Lung (tissue), 12 donors: Measurements from ENCODE around the gene PDCD7. TPM values are rescaled to one million over a fixed set of nuclear protein-coding genes. Genes with fewer than 3 reads are reported as not detected.
A peak's percentile ranks its signal among the peaks of the same experiment; 100 is the strongest.

Experiments used
- ATAC-seq: fragments of 200-7000 bp; cut with Tn5 transposase; one replicate; pipeline ENCODE4 v1.9.1; 2020; ENCODE audit warnings: moderate number of reproducible peaks; ENCODE audit not compliant: insufficient read depth, low FRiP score
- DNase-seq, 3 donors: peaks; one replicate each; pipeline ENCODE4 v3.0.0-alpha.2; 2013 to 2017
- H3K27ac ChIP-seq, 2 donors: one replicate each; pipeline ENCODE4 v1.5.1; 2013; ENCODE audit warnings: mild to moderate bottlenecking in 2 of 2, moderate library complexity in 2 of 2, control low read depth in 1 of 2, inconsistent platforms in 1 of 2, low read depth in 1 of 2, low read length in 1 of 2
- H3K27me3 ChIP-seq, 3 donors: one replicate each; pipeline ENCODE4 v1.5.1; 2013; ENCODE audit warnings: low read length in 2 of 3; ENCODE audit not compliant: control insufficient read depth in 3 of 3, insufficient read depth in 3 of 3
- H3K36me3 ChIP-seq, 4 donors: one replicate each; pipeline ENCODE4 v1.5.1; 2013; ENCODE audit warnings: low read length in 4 of 4, mild to moderate bottlenecking in 1 of 4, moderate library complexity in 1 of 4; ENCODE audit not compliant: control insufficient read depth in 4 of 4, insufficient read depth in 4 of 4
- H3K4me1 ChIP-seq, 5 donors: one replicate each; pipeline ENCODE4 v1.5.1; 2013; ENCODE audit warnings: low read length in 5 of 5, mild to moderate bottlenecking in 2 of 5, moderate library complexity in 1 of 5; ENCODE audit not compliant: control insufficient read depth in 5 of 5, insufficient read depth in 5 of 5
- H3K4me3 ChIP-seq: one replicate; pipeline ENCODE4 v1.5.1; 2013; ENCODE audit warnings: mild to moderate bottlenecking, control low read depth, moderate library complexity
- H3K9ac ChIP-seq, 2 donors: one replicate each; pipeline ENCODE4 v1.5.1; 2013; ENCODE audit warnings: low read length in 2 of 2, control low read depth in 1 of 2; ENCODE audit not compliant: insufficient read depth in 1 of 2
- H3K9me3 ChIP-seq, 4 donors: one replicate each; pipeline ENCODE4 v1.5.1; 2013; ENCODE audit warnings: low read length in 3 of 4, mild to moderate bottlenecking in 1 of 4, moderate library complexity in 1 of 4; ENCODE audit not compliant: control insufficient read depth in 4 of 4, insufficient read depth in 3 of 4
- CTCF ChIP-seq: IDR thresholded peaks from 2 replicates; pipeline ENCODE4 v1.5.1; 2012; ENCODE audit warnings: mild to moderate bottlenecking; ENCODE audit errors: control extremely low read depth, extremely low read depth
- WGBS, 2 donors: extraction: QIAGEN DNeasy Blood & Tissue Kit; methylation state at CpG; one replicate each; pipeline ENCODE4 v1.1.7; 2013; 5-methylcytosine and 5-hydroxymethylcytosine counted together
- polyA plus RNA-seq, 2 donors: library from polyadenylated mRNA; stranded (reverse); fragments of 200-250 nt; gene quantifications; one replicate each; pipeline ENCODE4 v1.2.1, GENCODE V29; 2013
- total RNA-seq, 2 donors: library from RNA; depleted of rRNA in 1 of 2; stranded (reverse); fragments of >200 nt in 1 of 2; gene quantifications; one replicate each; pipeline ENCODE4 v1.2.1, GENCODE V29; 2014 to 2021
- donor health status: control.
- donor health status: control.
- donor health status: Bipolar disorder and iron deficiency.
- donor health status: healthy.
- donor health status: DM: yes; HTN: yes; CAD: no.

Gene PDCD7
- total and polyA plus RNA-seq, 4 donors, result 8.8 to 21.7 (median 14.1) TPM

- TF ChIP-seq CTCF, result no peak
- H3K9ac ChIP-seq, result no peak overlapping the region
- whole genome bisulfite sequencing, 2 donors, result 66 to 79% methylated on average over 6 of the region's 6 CpGs
- H3K9me3 ChIP-seq, result no peaks in the 10 kb centered on the region
- H3K4me3 ChIP-seq, result no peak overlapping the region
- H3K27ac ChIP-seq, result peak overlapping the region; percentile 82 to 83
- peaks cover 3 to 100% (median 75%) of the 10 kb centered on the region in 5 donors for H3K4me1 ChIP-seq
- H3K27me3 ChIP-seq, result no peaks in the 10 kb centered on the region
- no peaks in the 10 kb centered on the region for H3K36me3 ChIP-seq
- no peak for DNase-seq
- no peak for ATAC-seq
Measured at GRCh38 chr15:65086680-65087111, 46.9 kb downstream of the PDCD7 start.

GRCh38 chr15:65085990-65086679, 47.5 kb downstream of the PDCD7 start:
- Histone ChIP-seq H3K9ac (no peak overlapping the region), H3K4me3 (no peak overlapping the region), H3K27me3 (no peaks in the 10 kb centered on the region), H3K9me3 (no peaks in the 10 kb centered on the region), H3K27ac (peak overlapping the region in 1 of 2 donors; percentile 43), H3K4me1 (peaks cover 3 to 100% (median 81%) of the 10 kb centered on the region in 5 donors), H3K36me3 (no peaks in the 10 kb centered on the region)
- 84 to 89% methylated on average over 6 of the region's 6 CpGs for WGBS, 2 donors
- DNase-seq (no peak), ATAC-seq (no peak)
- no peak for TF ChIP-seq CTCF

GRCh38 chr15:65085207-65085753, 48.3 kb downstream of the PDCD7 start:
- Histone ChIP-seq H3K9ac (peak overlapping the region in 1 of 2 donors; percentile 0), H3K4me3 (no peak overlapping the region), H3K9me3 (no peaks in the 10 kb centered on the region), H3K27ac (peak overlapping the region in 1 of 2 donors; percentile 71), H3K4me1 (peaks cover 3 to 100% (median 88%) of the 10 kb centered on the region in 5 donors), H3K27me3 (no peaks in the 10 kb centered on the region), H3K36me3 (no peaks in the 10 kb centered on the region)
- ATAC-seq, result no peak
- no peak for TF ChIP-seq CTCF
- WGBS, 2 donors, result 65 to 79% methylated on average over 8 of the region's 8 CpGs
- DNase-seq, result peak in 1 of 3 donors; percentile 40
